Stimulated activated CD4-positive, alpha-beta T cell treated with anti-CD3 and anti-CD28 coated beads, Interleukin-12 subunit alpha, Interleukin-12 subunit beta, amount 100 ng/mL, for 24 hours (primary cell): ENCODE measurements around the gene TAF9.
"Not testable (repeated sequence)": the region's sequence is repeated elsewhere in the genome, so short reads cannot be mapped to it uniquely, and the experiment has no call there.

Experiments used
- DNase-seq, 2 experiments: peaks; one replicate each; pipeline ENCODE4 v3.0.0-alpha.2; 2020; ENCODE audit warnings: low read depth in 2 of 2

The TAF9 gene, protein sequence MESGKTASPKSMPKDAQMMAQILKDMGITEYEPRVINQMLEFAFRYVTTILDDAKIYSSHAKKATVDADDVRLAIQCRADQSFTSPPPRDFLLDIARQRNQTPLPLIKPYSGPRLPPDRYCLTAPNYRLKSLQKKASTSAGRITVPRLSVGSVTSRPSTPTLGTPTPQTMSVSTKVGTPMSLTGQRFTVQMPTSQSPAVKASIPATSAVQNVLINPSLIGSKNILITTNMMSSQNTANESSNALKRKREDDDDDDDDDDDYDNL

DNA sequence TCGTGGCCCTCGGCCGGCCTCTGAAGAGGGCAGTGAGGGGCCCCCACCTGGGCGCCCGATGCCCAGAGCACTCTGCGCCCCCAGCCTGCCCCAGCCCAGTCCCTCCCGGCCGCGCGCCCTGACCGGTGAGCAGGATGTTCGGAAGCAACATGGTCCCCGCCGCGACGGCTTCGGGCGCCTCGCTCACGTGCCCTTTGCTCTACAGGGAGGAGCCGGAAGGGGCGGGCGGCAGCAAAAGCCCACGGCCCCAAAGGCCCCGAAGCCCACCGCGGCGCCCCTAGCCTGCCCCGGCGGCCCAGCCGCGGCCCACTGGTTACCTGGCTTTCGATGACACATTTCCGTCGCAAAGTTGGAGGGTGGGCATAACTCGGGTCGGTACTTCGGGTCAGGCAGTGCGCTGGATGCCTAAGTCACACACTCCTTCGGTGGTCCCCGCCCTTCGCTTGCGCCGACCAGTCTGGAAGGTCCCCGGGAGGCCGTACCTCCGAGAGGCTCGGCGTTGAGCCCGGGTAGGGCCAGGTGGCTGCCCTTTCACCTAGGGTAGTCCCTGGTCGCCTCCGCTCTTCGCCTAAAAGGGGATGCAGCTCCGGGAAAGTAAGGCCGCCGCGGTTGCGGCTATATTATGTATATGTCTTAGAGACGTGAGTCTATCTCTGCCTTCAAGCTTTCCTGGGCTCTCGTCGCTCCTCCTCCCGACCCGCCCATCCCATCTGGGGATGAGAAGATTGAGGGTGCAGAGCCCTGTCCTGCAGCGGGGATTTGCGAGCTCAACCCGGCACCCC is at the start of gene TAF9, which contains the start of the genes AK6 and RAD17:
TAF9 (minus strand) TSS at position 181 of the 782 bp plus-strand sequence. CDS start 3,783 bp downstream, outside the sequence.
AK6 (minus strand) TSS at position 181 of the 782 bp plus-strand sequence; CDS start at position 151, 30 bp downstream.
RAD17 (plus strand) TSS at position 479 of the 782 bp plus-strand sequence. CDS start 2,391 bp downstream, outside the sequence.
- peak; percentile 82 to 89 for DNase-seq

DNA sequence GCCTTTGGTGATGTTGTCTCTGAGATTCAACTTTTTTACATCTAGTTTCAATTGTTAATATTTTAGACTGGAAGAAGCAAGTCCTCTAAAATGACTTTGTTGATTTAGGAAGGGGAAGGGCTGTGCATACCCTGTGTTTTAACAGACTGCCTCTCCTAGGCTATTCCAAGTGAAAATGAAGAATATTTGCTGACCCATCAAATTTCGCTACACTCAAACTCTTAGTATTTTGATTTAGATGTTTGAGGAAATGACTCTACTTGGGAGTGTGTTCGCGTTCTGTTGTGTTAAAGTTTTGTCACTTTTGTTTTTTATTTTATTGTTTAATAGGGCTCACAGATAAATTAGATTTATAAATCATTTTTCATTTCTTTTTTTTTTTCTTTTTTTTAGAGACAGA is 49.2 kb upstream of the TAF9 start:
- no peak for DNase-seq

DNA sequence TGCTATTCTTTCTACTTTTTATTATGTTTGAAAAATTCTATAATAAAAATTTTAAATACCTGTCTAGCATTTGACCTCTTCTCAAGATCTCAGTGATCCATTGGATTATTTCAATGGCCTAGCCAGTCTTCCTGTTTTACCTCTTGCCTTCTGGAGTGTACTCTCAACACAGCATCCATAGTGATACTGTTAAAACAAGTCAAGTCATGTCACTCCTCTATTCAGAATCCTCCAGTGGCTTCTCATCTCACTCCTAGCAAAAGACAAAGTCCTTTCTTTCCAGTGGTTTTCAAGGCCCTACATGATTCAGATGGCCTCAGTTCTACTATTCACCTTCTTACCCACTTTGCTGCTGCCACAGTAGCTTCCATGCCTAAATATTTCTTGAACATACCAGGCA is 47.4 kb upstream of the TAF9 start:
- DNase-seq, result no peak

DNA sequence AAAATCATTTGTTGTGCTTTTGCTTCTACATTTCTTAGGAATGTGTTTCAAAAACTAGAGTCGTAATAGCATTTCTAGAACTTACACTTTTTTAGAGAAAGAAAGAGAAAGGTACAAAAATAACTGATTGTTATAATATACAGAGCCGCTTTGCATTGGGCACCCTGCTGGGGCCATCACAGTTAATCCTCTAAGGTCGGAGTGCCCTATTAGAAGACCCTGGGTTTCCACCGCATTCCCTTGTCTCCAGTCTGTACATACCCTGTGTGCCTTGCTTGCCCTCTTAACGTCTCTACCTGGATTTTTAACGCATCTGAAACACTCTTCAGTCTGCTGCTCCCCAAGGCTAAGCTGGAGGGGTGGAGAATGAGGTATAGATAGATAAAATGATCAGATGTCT is 46.9 kb upstream of the TAF9 start:
- no peak for DNase-seq

- no peak for DNase-seq
Measured at GRCh38 chr5:69415584-69415958, 46.3 kb upstream of the TAF9 start.

DNA sequence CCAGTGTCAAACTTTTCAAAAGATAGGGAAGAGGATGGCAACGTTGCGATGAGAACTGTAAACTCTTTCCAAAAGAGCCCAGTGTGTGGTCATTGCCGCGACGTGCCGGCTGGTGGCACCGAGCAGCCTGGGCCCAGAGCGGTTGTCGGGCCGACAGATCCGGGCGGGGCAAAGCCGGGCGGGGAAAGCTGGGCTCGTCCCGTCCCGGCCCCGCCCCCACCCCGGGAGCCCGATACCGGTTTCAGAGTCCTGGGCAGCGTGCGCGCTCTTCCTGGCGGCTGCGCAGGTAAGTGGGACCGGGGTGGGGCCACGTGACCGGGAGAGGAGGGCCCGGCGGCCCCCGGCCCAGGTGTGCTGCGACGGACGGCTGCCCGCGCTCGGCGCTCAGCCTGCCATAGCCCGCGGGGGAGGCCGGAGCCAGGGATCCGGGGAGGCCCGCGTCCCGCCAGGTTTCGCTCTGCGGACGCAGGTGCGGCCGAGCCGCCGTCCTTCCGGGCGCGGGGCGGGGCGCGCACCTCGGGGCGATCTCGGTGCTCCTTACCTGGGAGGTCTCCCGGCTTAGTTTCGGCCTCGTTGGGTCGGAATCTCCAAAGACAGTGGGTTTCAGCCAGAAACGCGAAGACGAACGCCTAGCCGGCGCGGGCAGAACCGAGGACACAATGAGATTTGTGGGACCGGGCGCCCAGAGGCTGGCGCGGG is 45.7 kb upstream of the TAF9 start, which contains the start of gene MARVELD2:
MARVELD2 (plus strand) TSS at position 232 of the 699 bp plus-strand sequence. CDS start 4,270 bp downstream, outside the sequence.
- DNase-seq, result peak; percentile 13 to 45

- DNase-seq, result no peak
Measured at GRCh38 chr5:69404659-69405330, 35.5 kb upstream of the TAF9 start.

- DNase-seq, result no peak
Measured at GRCh38 chr5:69378376-69378775, 9.1 kb upstream of the TAF9 start.

- no peak for DNase-seq
Measured at GRCh38 chr5:69374911-69375446, 5.7 kb upstream of the TAF9 start.

- DNase-seq, result no peak
Measured at GRCh38 chr5:69372394-69372793, 3.1 kb upstream of the TAF9 start.

DNA sequence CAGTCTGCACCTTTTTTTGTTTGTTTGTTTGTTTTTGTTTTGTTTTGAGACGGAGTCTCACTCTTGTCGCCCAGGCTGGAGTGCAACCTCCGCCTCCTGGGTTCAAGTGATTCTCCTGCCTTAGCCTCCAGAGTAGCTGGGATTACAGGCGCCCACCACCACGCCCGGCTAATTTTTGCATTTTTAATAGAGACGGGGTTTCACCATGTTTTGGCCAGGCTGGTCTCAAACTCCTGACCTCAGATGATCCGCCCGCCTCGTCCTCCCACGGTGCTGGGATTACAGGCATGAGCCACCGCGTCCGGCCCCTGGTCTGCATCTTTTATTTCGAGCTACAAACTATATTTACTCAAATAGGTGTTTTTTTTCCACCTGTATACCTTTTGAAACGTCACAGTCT is 1.0 kb upstream of the TAF9 start:
- not testable (repeated sequence) for DNase-seq

DNA sequence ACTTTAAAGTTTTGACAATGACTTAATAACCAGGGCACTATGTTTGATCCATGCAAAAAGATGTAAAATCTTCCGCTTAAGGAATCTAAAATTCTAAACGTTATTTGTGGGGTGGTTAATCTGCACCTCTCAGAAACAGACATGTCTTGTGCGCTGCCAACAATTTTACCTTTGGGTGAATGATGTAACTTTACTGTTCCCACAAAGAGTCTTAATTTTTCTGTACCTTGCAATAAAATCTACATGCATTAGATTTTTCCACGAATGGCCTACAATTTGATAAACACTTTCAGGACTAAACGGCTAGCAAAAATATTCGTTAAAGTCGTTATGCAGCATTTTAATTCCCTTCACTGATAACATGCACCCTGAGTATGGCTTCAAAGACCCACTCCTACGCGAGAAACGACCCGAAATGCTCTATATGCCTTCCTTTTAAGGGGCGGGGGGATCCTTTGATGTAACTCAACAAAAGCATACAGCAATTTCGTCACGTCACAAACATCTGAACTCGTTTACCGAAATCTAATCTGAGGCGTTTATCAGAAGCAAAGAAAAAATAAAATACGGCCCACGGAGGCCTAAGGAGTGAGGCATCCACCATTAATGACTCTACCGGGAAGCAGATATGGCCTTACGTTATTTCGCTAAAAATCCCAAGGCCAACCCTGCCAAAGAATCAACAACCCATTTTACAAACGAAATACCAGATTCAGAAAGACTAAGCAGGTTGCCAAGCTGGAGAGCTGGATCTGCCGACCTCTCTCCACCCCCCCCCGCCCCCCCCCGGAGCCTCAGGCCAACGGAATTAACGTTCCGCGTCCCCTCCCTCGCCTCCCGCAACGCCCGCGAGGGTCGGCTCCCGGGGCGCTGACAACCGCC is 621 bp downstream of the TAF9 start:
- no peak for DNase-seq

DNA sequence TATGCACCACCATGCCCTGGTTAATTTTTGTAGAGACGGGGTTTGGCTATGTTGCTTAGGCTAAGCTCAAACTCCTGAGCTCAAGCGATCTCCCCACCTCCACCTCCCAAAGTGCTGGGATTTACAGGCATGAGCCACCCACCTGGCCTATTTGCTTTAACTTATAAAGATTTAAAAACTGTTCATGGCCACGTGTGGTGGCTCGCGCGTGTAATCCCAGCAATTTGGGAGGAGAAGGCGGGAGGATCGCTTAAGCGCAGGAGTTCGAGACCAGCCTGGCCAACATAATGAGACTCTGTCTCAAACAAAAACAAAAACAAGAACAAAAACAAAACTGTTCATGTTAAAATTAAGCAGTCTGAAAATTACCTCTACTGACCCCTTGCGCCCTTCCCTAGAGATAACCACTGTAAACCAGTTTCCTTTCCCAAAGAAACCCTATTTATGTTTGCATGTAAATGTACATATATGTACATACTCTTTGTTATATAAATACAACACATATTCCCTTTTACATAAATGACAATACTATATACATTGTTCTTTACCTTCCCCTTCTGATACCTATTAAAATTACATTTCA is 1.5 kb downstream of the TAF9 start:
- no peak for DNase-seq

DNA sequence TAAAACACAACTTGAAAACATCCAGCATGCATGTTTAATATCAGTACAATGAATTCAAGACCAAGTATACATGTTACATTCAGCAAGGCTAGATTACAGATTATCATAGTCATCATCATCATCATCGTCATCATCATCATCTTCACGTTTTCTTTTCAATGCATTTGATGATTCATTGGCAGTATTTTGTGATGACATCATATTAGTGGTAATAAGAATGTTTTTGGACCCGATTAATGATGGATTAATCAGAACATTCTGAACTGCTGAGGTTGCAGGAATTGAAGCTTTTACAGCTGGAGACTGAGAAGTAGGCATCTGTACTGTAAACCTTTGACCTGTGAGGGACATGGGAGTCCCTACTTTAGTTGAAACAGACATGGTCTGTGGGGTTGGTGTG is 4.5 kb downstream of the TAF9 start:
- DNase-seq, result no peak

GRCh38 chr5:69364414-69364813 is 4.9 kb downstream of the TAF9 start:
- no peak for DNase-seq

DNA sequence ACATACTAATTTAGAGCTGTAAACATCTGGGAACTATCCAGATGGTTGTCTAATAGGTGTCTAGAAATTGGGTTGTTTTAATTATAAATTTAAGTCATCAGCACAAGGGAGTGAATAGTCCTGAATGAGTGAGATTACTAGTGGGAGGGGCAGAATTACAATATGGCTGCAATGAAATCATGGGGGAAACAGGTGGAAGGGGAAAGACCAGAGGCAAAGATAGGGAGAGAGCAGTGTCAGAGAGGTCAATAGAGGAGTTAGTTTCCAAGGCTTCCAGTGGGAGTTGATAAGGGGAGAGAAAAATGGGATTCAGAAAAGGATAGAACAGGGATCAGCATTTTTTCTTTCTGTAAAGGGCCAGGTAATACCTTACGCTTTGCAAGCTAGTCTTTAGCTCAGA is 8.9 kb downstream of the TAF9 start:
- no peak for DNase-seq

GRCh38 chr5:69359699-69360098 is 9.6 kb downstream of the TAF9 start:
- no peak for DNase-seq

DNA sequence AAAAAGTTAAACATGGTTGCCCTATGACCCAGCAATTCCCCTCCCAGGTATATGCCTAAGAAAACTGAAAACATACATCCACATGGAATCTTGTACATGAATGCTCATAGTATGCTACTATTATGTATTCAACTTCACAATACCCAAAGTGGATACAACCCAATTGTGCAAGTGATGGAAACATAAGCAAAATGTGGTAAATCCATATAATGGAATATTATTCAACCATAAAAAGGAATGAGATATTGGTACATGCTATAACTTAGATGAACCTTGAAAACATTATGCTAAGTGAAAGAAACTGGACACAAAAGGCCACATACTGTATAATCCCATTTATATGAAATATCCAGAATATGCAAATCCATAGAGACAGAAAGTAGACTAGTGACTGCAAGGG is 18.7 kb downstream of the TAF9 start:
- no peak for DNase-seq

DNA sequence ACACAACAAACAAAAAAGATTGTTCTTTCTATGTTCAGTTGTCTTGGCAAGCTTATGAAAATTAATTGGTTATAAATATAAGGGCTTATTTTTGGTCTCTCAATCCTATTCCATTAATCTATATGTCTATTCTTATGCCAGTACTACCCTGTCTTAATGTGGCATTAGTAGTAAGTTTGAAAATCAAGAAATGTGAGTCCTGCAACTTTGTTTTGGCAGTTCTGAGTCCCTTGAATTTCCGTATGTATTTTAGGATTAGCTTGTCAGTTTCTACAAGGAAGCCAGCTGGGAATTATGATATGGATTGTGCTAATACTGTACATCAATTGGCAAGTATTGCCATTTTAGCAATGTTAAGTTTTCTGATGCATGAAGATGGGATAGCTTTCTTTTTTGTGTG is 26.2 kb downstream of the TAF9 start:
- DNase-seq, result no peak

DNA sequence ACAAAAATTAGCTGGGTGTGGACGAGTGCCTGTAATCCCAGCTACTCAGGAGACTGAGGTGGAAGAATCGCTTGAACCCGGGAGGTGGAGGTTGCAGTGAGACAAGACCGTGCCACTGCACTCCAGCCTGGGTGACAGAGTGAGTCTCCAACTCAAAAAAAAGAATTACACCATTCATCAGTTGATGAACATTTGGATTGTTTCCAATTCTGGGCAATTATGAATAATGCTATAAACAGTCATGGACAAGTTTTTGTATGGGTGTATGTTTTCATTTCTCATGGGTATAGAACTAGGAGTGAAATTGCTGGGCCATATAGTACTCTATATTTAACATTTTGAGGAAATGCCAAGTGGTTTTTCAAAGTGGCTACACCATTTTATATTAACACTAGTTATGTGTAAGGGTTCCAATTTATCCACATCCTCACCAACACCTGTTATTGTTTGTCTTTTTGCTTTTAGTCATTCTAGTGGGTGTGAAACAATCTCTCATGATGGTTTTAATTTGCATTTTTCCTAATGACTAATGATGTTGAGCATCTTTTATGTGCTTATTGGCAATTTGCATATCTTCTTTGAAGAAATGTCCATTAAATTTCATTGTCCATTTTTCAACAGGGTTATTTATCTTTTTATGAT is 27.7 kb downstream of the TAF9 start:
- DNase-seq, result no peak
